ENCODE measurements around the gene SHISA7. TPM values are rescaled to one million over a fixed set of nuclear protein-coding genes. Genes with fewer than 3 reads are reported as not detected.

SHISA7 gene
- total RNA-seq, 2 donors from 2014 or later, result not detected

DNA sequence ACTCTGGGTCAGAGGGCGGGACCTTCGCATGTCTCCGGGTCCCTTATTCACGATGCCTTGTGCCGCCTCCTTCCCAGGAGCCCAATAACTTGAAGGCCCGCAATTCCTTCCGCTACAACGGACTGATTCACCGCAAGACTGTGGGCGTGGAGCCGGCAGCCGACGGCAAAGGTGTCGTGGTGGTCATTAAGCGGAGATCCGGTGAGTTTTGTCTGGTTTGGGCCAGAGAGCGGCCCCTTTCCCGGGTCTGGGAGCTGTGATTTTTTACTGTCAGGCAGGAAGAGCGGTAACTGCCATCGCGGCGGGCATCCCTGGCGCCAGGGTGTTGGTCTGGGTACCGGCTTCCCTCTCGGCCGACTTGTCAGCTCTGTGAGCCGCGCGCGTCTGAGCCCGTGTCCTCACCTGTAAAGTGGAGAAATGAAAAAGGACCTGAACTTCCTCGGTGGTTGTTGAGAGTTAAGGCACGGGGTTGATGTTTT, 56.6 kb downstream of the SHISA7 start:
- Histone ChIP-seq H3K27me3 (ENCODE audit: control insufficient read depth, insufficient read depth, low read length, poor library complexity, severe bottlenecking) (no peaks in the 10 kb centered on the region), H3K9ac (ENCODE audit: extremely low read depth, low read length, poor library complexity, severe bottlenecking) (peak overlapping the region; percentile 88), H3K9me3 (ENCODE audit: control insufficient read depth, low read length) (peaks cover 3% of the 10 kb centered on the region), H3K4me3 (ENCODE audit: low read length) (peak overlapping the region; percentile 99), H3K36me3 (ENCODE audit: control insufficient read depth, insufficient read depth, low read length) (peaks cover 49% of the 10 kb centered on the region), H3K4me1 (ENCODE audit: control insufficient read depth, insufficient read depth, low read length) (peaks cover 21% of the 10 kb centered on the region), H3K27ac (ENCODE audit: low read depth, low read length) (no peak overlapping the region)
- peak overlapping the region; percentile 98 for H3K4me3 Mint-ChIP-seq
- peak overlapping the region; percentile 97 for H3K27ac Mint-ChIP-seq
- H3K4me1 Mint-ChIP-seq, result peaks cover 43% of the 10 kb centered on the region
- 3 to 5% methylated on average over 8 to 33 of the region's 33 CpGs for WGBS, 2 experiments (ENCODE audit: insufficient coverage in 1 of 2, insufficient read length in 1 of 2)
- TF ChIP-seq CTCF (conservative IDR thresholded peaks at IDR 0.05), result no peak
- no peaks in the 10 kb centered on the region for H3K9me3 Mint-ChIP-seq
- DNase-seq, result no peak
- H3K27me3 Mint-ChIP-seq (ENCODE audit: insufficient read depth), result peaks cover 12% of the 10 kb centered on the region
- peaks cover 43% of the 10 kb centered on the region for H3K36me3 Mint-ChIP-seq (ENCODE audit: low read depth)

GRCh38 chr19:55385724-55386492, 57.2 kb downstream of the SHISA7 start, which contains the start of gene RPL28:
Gene RPL28, plus strand, starts transcription at chr19:55385932. Its CDS starts 426 bp downstream, at chr19:55386358.
- peaks cover 21% of the 10 kb centered on the region for H3K4me1 ChIP-seq (ENCODE audit: control insufficient read depth, insufficient read depth, low read length)
- H3K4me3 ChIP-seq (ENCODE audit: low read length), result peak within 1 kb of the TSS; percentile 99
- H3K36me3 ChIP-seq (ENCODE audit: control insufficient read depth, insufficient read depth, low read length), result peaks cover 43% of the 10 kb centered on the region
- 0% methylated on average over 54 to 68 of the region's 68 CpGs for WGBS, 2 experiments (ENCODE audit: insufficient coverage in 1 of 2, insufficient read length in 1 of 2)
- peak within 1 kb of the TSS; percentile 88 for H3K9ac ChIP-seq (ENCODE audit: extremely low read depth, low read length, poor library complexity, severe bottlenecking)
- peak; percentile 99 for DNase-seq
- H3K27ac Mint-ChIP-seq, result peak within 1 kb of the TSS; percentile 97
- TF ChIP-seq CTCF (conservative IDR thresholded peaks at IDR 0.05), result no peak
- peak within 1 kb of the TSS; percentile 98 for H3K4me3 Mint-ChIP-seq
- H3K9me3 ChIP-seq (ENCODE audit: control insufficient read depth, low read length), result peaks cover 3% of the 10 kb centered on the region
- peak within 1 kb of the TSS; percentile 74 for H3K27ac ChIP-seq (ENCODE audit: low read depth, low read length)
- no peaks in the 10 kb centered on the region for H3K9me3 Mint-ChIP-seq
- peaks cover 43% of the 10 kb centered on the region for H3K4me1 Mint-ChIP-seq
- peaks cover 14% of the 10 kb centered on the region for H3K27me3 Mint-ChIP-seq (ENCODE audit: insufficient read depth)
- peaks cover 45% of the 10 kb centered on the region for H3K36me3 Mint-ChIP-seq (ENCODE audit: low read depth)
- H3K27me3 ChIP-seq (ENCODE audit: control insufficient read depth, insufficient read depth, low read length, poor library complexity, severe bottlenecking), result no peaks in the 10 kb centered on the region

- H3K27ac Mint-ChIP-seq, result peak overlapping the region; percentile 97
- peak overlapping the region; percentile 99 for H3K4me3 ChIP-seq (ENCODE audit: low read length)
- H3K9me3 ChIP-seq (ENCODE audit: control insufficient read depth, low read length), result peaks cover 3% of the 10 kb centered on the region
- 7 to 10% methylated on average over 26 to 34 of the region's 34 CpGs for whole genome bisulfite sequencing, 2 experiments (ENCODE audit: insufficient coverage in 1 of 2, insufficient read length in 1 of 2)
- H3K27ac ChIP-seq (ENCODE audit: low read depth, low read length), result peak overlapping the region; percentile 74
- peaks cover 18% of the 10 kb centered on the region for H3K27me3 Mint-ChIP-seq (ENCODE audit: insufficient read depth)
- DNase-seq, result peak; percentile 99
- H3K9me3 Mint-ChIP-seq, result no peaks in the 10 kb centered on the region
- no peaks in the 10 kb centered on the region for H3K27me3 ChIP-seq (ENCODE audit: control insufficient read depth, insufficient read depth, low read length, poor library complexity, severe bottlenecking)
- H3K4me1 Mint-ChIP-seq, result peaks cover 36% of the 10 kb centered on the region
- H3K4me3 Mint-ChIP-seq, result peak overlapping the region; percentile 98
- no peak for TF ChIP-seq CTCF (conservative IDR thresholded peaks at IDR 0.05)
- peaks cover 41% of the 10 kb centered on the region for H3K36me3 Mint-ChIP-seq (ENCODE audit: low read depth)
- H3K9ac ChIP-seq (ENCODE audit: extremely low read depth, low read length, poor library complexity, severe bottlenecking), result peak overlapping the region; percentile 88
- H3K36me3 ChIP-seq (ENCODE audit: control insufficient read depth, insufficient read depth, low read length), result peaks cover 38% of the 10 kb centered on the region
- H3K4me1 ChIP-seq (ENCODE audit: control insufficient read depth, insufficient read depth, low read length), result peaks cover 21% of the 10 kb centered on the region
Measured at GRCh38 chr19:55384920-55385723, 58.0 kb downstream of the SHISA7 start.

All from endodermal cell (in vitro differentiated cells).